NCI-H2029 treated with DMSO at 0.1 percent for 48 hours (cell line): ENCODE results near the gene PGLYRP3.

Source experiments
- DNase-seq: peaks from one replicate; lab custom pipeline; 2025; lab: John Stamatoyannopoulos, UW

Gene PGLYRP3

DNA sequence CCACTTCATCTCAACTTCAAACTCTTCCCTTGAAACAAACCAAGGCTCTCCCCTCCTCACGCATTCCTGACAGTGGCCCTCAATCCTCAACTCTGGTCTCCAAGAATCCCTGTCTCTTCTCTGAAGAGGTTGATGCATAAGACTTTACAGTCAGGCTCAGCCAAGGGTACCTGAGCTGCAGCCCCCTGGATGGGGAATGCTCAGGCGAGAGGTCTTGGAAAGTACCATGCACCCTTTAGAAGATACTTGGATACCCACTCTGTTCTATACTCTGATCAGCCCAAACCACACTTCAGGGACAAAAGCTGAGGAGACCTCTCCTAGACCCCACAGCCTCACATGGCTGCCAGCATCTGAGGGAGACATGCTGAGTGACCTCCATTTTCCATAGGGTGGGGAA, 536 bp upstream of the PGLYRP3 start:
- DNase-seq = no peak

DNA sequence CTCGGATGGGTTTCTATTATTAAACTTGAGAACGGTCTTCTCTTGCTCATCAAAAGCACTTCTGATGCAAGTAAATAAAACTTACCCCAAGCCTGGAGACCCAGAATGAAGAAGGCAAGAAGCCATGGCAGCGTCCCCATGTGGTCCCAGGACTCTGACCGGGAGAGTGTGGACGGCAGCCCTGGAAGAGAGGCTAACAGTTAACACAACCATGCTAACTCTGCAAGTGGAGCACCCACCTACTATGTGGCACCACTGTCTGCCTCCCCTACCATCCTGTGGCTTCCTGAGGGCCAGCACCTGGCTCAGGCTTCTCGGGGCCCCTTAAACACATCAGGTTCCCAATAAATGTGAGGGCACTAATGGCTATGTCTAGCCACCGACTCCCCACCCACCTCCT, 2.2 kb downstream of the PGLYRP3 start:
- DNase-seq = no peak

GRCh38 chr1:153309441-153309840, 3.3 kb downstream of the PGLYRP3 start:
- no peak for DNase-seq

- no peak for DNase-seq
Observed at GRCh38 chr1:153308540-153308939, 4.2 kb downstream of the PGLYRP3 start.

- DNase-seq = no peak
Observed at GRCh38 chr1:153307221-153307600, 5.5 kb downstream of the PGLYRP3 start.

DNA sequence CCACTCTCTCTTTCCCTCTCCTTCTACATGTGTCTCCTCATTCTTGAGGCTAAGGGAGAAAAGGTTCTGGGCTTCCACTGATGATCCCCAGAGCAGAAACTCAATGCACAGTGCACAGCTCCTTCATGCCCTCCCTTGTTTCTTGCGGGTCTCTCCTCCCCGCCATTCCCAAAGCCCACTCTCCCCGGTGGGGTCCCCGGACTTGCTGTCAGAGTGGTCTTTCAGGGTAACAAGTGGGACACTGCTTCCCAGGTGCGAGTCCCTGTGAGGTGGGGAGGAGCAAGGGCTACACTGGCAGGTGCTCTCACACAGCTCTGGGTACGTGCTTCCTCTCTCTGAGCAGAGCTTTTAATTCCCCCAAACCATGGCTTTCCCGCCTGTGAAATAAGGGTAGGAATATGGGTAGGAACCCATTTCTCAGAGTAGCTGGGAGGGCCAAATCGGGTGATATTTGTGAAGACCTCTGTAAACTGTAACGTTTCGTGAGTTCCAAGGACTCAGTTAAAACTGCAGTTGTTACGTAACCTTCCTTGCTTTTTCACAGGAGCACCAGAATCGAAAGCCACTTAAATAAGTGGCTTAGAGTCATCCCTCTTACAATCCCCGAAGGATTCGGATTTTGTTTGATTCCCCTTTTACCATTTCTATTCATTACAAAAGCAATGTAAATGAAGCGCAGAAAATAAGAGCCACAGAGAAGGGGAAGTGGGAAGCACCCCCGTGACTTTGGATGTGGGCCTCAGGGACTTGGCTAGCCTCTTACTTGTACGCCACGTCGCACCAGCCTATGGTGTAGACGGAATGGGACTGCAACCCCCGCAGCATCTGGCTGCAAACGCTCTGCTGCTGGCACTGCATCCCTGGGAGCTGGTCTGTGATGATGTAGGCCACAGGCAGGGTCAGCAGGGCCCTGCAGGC, 6.2 kb downstream of the PGLYRP3 start:
- DNase-seq = no peak

DNA sequence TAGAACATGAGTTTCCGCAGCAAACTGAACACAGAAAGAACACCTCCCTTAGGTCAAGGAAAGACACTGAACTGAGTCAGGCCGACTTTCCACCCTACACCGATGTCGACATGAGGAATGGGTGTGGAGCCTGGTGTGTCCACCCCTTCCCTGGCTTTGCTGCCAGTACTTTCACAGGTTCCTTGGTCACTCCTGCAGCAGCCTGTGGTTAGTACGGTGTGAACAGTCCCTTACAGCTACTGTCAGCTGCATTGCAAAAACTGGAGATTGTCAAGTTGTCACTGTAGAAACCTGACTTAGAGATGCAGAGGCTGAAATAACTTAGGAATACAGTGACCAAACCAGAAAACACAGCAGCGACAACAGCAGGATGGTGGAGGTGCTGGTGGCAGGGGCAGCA, 7.1 kb downstream of the PGLYRP3 start:
- DNase-seq = no peak

DNA sequence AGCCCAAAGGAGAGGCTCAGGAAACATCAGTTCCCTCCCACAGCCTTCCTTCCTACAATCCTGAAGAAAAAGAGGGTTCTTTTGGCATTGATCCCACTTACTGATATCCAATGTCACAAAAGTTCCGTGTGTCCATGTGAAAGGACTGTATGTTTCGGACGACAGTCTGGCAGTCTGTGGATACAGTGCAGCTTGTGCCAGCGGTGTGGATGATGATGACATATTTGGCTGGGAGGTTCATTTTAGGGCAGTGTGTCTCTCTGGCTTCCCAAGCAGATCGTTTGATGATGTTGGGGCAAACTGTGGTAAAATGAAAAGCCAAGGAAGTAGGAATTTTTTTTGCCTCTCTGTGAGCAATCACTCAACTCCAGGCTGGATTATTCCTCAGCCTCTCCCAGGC, 10.4 kb downstream of the PGLYRP3 start:
- no peak for DNase-seq

GRCh38 chr1:153293851-153294250, 18.9 kb downstream of the PGLYRP3 start:
- no peak for DNase-seq

GRCh38 chr1:153293480-153293775, 19.3 kb downstream of the PGLYRP3 start:
- no peak for DNase-seq

DNA sequence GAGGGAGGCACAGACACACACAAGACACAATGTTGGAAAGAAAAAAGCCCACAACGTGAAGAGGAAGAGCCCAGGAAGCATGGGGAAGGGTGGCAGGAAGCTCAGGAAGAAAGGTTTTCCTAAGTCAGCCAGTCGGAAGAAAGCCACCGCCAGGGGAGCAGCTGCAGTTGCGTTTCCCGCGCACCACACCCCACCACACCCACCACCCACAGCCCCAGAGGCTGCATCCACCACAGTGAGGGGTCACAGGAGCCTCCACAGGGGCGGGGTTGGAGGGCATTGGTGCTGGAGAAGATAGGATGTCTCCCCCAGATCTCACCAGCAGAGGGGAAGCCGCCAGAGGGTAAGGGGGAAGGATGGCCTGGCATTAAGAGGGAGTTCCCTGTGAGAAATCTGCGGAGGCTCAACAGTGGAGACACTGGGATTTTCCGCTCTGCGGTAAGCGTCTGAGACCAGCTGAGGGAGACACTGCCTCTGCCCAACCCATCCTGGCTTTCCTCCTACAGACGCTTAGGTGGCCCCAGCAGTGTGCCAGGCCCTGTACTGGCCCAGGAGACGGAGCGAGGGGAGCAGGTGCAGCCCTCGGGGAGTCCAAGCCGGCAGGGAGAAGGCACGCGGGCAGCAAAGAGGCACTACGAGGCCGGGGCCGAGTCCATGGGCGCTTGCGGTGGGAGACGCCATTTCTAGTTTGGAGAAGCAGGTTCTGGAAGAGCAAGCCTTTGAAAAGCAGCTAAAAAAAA, 19.8 kb downstream of the PGLYRP3 start:
- no peak for DNase-seq

GRCh38 chr1:153292185-153292584, 20.6 kb downstream of the PGLYRP3 start:
- DNase-seq = no peak

GRCh38 chr1:153291514-153291913, 21.2 kb downstream of the PGLYRP3 start:
- no peak for DNase-seq

- no peak for DNase-seq
Observed at GRCh38 chr1:153288634-153289275, 24.0 kb downstream of the PGLYRP3 start.

DNA sequence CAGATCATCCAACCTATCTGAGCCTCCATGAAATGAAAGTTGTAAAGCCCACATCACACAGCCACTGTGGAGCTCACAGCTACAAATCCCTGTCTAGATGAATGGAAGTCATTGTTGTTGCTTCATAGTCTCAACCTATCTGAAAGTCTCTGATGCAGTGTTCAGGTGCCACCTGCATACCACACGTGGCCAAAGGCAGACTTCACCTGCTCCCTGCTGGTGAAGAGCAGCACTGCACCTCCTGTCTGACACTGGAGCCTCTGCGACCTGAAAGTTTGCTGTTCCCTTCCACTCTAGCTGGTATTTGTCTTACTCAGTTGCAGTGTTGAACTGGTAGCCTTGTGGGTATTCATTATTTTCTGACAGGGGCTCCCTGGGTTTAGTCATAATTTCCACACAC, 34.9 kb downstream of the PGLYRP3 start:
- DNase-seq = no peak

DNA sequence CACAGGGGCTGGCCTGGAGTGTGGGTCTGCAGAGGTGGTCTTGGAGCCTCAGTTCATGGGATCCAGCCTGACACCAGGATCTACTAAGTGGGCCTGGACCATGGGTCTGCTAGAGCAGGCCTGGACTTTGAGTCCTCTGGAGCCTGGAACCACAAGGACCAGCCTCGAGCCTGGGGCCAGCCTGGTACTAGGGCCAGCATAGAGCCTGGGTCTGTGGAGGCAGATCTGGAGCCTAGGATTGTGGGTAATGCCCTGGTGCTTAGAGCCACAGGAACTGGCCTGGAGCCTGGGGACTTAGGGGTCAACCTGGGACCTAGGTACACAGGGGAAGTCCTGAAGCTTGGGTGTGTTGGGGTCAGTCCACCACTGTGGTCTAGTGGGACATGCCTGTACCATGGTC, 40.6 kb downstream of the PGLYRP3 start:
- DNase-seq = no peak

DNA sequence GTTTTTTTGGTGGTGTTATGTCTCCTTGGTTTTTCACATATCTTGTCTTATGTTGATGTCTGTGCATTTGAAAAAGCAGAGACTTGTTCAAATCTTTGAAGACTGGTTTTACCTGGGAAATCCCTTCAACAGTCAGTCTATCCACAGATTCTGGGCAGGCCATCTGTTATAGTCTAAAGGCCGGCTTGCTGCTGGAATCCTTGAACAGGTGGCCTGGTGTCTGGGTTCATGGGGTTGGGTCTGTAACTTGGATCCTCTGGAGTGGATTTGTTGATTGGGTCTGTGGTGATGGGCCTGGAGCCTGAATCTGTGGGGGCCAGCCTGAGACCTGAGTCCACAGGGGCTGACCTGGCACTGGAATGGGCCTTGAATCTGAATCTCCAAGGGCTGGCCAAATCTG, 41.0 kb downstream of the PGLYRP3 start:
- no peak for DNase-seq

GRCh38 chr1:153265457-153265856, 47.3 kb downstream of the PGLYRP3 start:
- no peak for DNase-seq

DNA sequence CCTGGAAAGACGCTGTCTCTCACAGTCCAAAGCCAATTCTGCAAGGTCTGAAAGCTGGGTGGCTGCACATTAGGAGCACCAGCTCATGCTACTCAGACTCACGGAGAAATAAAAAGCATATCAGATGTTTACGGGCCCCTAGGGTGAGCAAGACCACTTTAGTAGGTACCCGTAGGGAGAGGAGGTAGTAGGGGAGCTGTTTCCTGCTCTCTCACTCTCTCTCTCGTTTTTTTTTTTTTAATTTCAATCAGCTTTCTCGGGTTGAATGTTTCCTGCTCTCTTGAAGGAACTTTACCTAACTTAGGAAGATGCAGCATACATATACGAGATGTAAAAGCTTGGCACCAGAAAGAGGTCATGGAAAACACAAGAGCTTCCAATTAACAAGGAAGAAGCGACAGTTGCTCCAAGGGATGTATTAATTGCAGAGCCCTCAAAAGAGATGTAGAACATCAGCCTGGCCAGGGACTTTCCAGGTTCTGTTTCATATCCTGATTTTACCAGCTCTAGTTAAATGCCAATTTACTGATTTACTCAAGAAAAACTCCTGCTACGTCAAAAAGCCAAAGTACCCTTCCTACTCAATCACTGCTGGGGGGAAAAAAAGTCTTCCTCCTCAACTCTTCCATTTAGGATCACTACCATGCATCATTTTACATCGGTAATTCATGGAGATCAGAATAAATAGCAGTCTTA, 50.1 kb downstream of the PGLYRP3 start:
- no peak for DNase-seq

- DNase-seq = no peak
Observed at GRCh38 chr1:153262070-153262366, 50.7 kb downstream of the PGLYRP3 start.

DNA sequence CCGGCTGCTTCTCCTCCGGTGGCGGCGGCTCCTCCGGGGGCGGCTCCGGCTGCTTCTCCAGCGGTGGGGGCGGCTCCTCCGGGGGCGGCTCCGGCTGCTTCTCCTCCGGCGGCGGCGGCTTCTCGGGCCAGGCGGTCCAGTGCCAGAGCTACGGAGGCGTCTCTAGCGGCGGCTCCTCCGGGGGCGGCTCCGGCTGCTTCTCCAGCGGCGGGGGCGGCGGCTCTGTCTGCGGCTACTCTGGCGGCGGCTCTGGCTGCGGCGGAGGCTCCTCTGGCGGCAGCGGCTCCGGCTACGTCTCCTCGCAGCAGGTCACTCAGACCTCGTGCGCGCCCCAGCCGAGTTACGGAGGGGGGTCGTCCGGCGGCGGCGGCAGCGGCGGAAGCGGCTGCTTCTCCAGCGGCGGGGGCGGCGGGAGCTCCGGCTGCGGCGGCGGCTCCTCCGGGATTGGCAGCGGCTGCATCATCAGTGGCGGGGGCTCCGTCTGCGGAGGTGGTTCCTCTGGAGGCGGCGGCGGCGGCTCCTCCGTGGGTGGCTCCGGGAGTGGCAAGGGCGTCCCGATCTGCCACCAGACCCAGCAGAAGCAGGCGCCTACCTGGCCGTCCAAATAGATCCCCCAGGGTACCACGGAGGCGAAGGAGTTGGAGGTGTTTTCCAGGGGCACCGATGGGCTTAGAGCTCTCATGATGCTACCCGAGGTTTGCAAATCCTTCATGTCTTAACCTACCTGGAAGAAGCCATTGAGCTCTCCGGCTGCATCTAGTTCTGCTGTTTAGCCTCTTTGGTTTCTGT, 51.3 kb downstream of the PGLYRP3 start:
- no peak for DNase-seq
